ENCODE data around the gene ALKBH1.

ALKBH1 gene

DNA sequence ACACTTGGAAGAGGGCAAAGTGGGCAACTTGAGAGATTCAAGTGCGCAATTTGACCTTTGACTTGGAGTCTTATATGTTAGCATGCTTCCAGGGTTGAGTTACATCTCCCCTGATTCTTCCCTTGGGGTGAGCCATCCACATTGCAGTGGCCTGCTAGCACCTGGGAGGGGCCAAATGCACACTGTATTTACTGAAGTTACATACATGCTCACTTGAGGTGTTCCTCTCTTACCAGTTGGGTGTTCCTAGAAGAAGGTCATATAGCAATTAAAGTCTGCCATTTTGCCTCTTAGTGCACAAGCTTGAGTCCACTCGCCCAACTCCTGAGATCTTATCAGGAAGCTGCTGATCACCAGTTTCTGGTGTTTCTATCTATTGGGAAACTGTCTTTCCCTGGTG lies 77.7 kb downstream of the ALKBH1 start:
- no peak for DNase-seq (ENCODE audit: extremely low spot score)
- ChIA-PET CTCF (no interaction called here), POLR2A (no interaction called here)
- TF ChIP-seq, protein P1, sequence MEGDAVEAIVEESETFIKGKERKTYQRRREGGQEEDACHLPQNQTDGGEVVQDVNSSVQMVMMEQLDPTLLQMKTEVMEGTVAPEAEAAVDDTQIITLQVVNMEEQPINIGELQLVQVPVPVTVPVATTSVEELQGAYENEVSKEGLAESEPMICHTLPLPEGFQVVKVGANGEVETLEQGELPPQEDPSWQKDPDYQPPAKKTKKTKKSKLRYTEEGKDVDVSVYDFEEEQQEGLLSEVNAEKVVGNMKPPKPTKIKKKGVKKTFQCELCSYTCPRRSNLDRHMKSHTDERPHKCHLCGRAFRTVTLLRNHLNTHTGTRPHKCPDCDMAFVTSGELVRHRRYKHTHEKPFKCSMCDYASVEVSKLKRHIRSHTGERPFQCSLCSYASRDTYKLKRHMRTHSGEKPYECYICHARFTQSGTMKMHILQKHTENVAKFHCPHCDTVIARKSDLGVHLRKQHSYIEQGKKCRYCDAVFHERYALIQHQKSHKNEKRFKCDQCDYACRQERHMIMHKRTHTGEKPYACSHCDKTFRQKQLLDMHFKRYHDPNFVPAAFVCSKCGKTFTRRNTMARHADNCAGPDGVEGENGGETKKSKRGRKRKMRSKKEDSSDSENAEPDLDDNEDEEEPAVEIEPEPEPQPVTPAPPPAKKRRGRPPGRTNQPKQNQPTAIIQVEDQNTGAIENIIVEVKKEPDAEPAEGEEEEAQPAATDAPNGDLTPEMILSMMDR (IDR thresholded peaks at IDR 0.05; ENCODE audit: control extremely low read depth, extremely low read depth, low read depth, missing control alignments) = no peak

DNA sequence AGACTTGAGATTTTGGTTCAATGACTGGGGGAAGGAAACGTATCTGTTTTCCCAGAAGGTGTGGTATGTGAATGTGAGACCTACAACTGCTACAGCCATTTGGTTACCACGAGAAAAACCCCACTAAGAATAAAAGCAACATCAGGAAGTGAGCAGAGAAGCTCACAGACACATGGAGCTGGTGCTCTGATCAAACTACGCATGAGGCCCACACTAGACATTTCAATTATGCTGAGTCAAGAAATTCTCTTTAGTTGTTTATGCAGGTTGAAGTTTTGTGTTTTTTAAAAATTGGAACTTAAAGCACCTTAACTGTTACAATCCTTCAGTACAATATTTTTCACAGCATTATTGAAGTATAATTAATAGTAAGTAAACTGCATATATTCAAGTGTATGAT lies 82.5 kb downstream of the ALKBH1 start:
- TF ChIP-seq, protein P1 (IDR thresholded peaks at IDR 0.05; ENCODE audit: control extremely low read depth, extremely low read depth, low read depth, missing control alignments) = no peak
- no peak for DNase-seq (ENCODE audit: extremely low spot score)
- CTCF ChIA-PET = no interaction called here

DNA sequence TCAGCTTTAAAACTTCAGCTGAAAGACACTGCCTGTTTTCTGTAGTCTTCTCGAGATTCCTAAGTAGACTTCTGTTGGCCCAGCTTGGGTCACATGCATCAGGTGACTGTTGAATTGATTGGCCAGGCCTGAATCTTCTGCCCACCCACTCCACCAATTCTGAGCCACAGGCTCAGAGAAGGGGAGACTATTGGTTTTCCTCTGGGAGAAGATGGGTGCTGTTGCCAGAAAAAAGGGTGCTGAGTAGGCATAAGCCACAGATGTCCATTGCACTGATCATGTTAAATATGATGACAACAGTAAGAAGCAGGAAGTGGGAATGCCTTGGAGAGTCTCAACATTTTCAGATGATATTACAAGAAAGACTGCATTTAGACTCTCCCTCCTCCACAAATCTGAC lies 84.6 kb downstream of the ALKBH1 start:
- ChIA-PET POLR2A (interaction anchor here (0.6 kb wide), 1 partner anchor 35 kb away, joined by 4 read pairs; no protein-coding TSS in a partner anchor), CTCF (no interaction called here)
- TF ChIP-seq, protein P1 (IDR thresholded peaks at IDR 0.05; ENCODE audit: control extremely low read depth, extremely low read depth, low read depth, missing control alignments) = no peak
- no peak for DNase-seq (ENCODE audit: extremely low spot score)

More for the DNA sequence above, 82.5 kb downstream of the ALKBH1 start:
- POLR2A ChIA-PET = no interaction called here
